Psoas muscle (tissue), 8 donors: ENCODE measurements around the gene KLHDC7A. TPM values are rescaled to one million over a fixed set of nuclear protein-coding genes. Genes with fewer than 3 reads are reported as not detected.

Experiments
- ATAC-seq, 4 donors: fragments of 200-7000 bp; cut with Tn5 transposase; one replicate each; pipeline ENCODE4 v1.9.1; 2020; ENCODE audit warnings: moderate library complexity in 3 of 4, mild to moderate bottlenecking in 2 of 4
- DNase-seq, 2 donors: peaks; one replicate each; pipeline ENCODE4 v3.0.0-alpha.2; 2020
- H3K27ac ChIP-seq: fragments of 200-600 bp; one replicate; pipeline ENCODE4 v1.8.0; 2022
- H3K27me3 ChIP-seq, 3 donors: fragments of 200-600 bp in 1 of 3; one replicate each; pipeline versions ENCODE4 v1.6.1 to v1.8.0; 2013 to 2022; ENCODE audit warnings: low read length in 2 of 3, mild to moderate bottlenecking in 2 of 3, moderate library complexity in 1 of 3; ENCODE audit not compliant: insufficient read depth in 3 of 3
- H3K36me3 ChIP-seq, 2 donors: fragments of 200-600 bp in 1 of 2; one replicate each; pipeline versions ENCODE4 v1.6.1 to v1.8.0; 2013 to 2022; ENCODE audit warnings: low read depth in 1 of 2, mild to moderate bottlenecking in 1 of 2, moderate library complexity in 1 of 2; ENCODE audit not compliant: insufficient read depth in 1 of 2
- H3K4me1 ChIP-seq: fragments of 200-600 bp; one replicate; pipeline ENCODE4 v1.8.0; 2022
- H3K4me3 ChIP-seq: fragments of 200-600 bp; one replicate; pipeline ENCODE4 v1.8.0; 2022; ENCODE audit warnings: mild to moderate bottlenecking
- H3K9me3 ChIP-seq: fragments of 200-600 bp; one replicate; pipeline ENCODE4 v1.8.0; 2022
- WGBS, 3 donors: extraction: QIAGEN DNeasy Blood & Tissue Kit; methylation state at CpG; one replicate each; pipeline versions ENCODE4 v1.1.6 to v1.1.7; 2013; 5-methylcytosine and 5-hydroxymethylcytosine counted together
- intact Hi-C, 2 donors: fragments of 100-400 bp; cut with DNase I; formaldehyde crosslinking; loops; one replicate each; pipeline versions ENCODE4 v1.11.0 to v1.14.2; 2022
- polyA plus RNA-seq, 3 donors: library from polyadenylated mRNA; stranded (reverse); fragments of 200-250 nt; gene quantifications; one replicate each; pipeline ENCODE4 v1.2.3, GENCODE V29; 2013
- total RNA-seq, 4 donors: library from RNA; stranded (reverse); fragmentation: NEBNext Ultra II Directional in 2 of 4; extraction: Animal tissue kit (Norgen Biotek cat#: 25700) in 2 of 4; gene quantifications; one replicate each; pipeline versions ENCODE4 v1.2.1 to v1.2.4, GENCODE V29; 2021 to 2023
- TF ChIP-seq, protein P1 (sequence below): fragments of 200-600 bp; IDR thresholded peaks from one replicate; pipeline ENCODE4 v1.8.0; 2022; ENCODE audit warnings: antibody characterized with exemption
- donor health status: healthy with polysubstance abuse.
- donor health status: DM: no; HTN: no; CAD: no; lungs with moderate emphysema.
- donor health status: Bipolar disorder and iron deficiency.
- donor health status: healthy.
- donor health status: DM: yes; HTN: yes; CAD: no.
- donor health status: DM: no; HTN: no; CAD: no.
- donor health status: DM: no; HTN: no; CAD: no.
- donor health status: DM: yes; HTN: yes; CAD: no.

KLHDC7A gene
- total and polyA plus RNA-seq, 7 donors: 0.01 TPM; not detected in 6

DNA sequence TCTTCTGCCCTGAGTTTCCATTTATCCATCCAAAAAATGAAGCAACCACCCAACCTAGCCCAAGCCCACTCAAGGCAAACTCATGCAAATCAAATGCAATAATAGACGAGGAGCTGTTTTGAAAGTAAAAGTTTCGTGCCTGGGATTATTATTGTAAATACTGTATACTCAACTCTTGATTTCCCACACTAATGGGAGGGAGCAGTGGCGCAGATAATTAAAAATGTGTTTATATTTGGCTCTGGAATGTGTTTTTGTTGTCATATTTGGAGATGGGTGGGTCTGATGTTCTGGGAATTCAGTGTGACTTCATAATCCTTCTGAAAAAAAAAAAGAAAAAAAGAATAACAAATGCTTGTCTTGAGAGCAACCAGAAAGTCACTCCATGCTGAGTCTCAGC lies 52.5 kb downstream of the KLHDC7A start:
- H3K27me3 ChIP-seq: peaks cover 0 to 30% (median 4%) of the 10 kb centered on the region in 3 donors

DNA sequence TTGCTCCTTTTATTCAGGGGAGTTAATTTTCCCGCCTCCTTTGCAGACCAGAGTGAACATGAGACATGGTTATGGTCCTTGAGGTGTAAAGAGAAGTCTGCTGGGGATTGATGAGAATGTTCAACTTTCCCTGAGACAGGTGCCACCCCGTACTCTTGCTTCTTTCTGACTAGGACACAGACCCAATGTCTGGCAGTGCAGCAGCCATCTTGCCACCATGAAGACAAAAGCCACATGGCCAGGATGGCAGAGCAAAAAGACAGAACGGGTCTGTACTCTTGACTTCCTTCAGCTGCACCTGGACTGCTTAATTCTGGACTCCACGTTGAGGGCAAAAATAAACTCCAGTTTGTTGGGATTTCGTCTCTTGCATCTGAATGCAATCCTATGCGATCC lies 54.1 kb downstream of the KLHDC7A start:
- ATAC-seq: no peak
- H3K27me3 ChIP-seq: peaks cover 0 to 36% (median 6%) of the 10 kb centered on the region in 3 donors

More for the DNA sequence above, 52.5 kb downstream of the KLHDC7A start:
- intact Hi-C loops: no loop called here
- Histone ChIP-seq H3K9me3 (no peaks in the 10 kb centered on the region), H3K4me3 (no peak overlapping the region), H3K4me1 (no peaks in the 10 kb centered on the region), H3K36me3 (no peaks in the 10 kb centered on the region), H3K27ac (no peak overlapping the region)
- no peak for ATAC-seq
- no peak for DNase-seq
- TF ChIP-seq, protein P1, sequence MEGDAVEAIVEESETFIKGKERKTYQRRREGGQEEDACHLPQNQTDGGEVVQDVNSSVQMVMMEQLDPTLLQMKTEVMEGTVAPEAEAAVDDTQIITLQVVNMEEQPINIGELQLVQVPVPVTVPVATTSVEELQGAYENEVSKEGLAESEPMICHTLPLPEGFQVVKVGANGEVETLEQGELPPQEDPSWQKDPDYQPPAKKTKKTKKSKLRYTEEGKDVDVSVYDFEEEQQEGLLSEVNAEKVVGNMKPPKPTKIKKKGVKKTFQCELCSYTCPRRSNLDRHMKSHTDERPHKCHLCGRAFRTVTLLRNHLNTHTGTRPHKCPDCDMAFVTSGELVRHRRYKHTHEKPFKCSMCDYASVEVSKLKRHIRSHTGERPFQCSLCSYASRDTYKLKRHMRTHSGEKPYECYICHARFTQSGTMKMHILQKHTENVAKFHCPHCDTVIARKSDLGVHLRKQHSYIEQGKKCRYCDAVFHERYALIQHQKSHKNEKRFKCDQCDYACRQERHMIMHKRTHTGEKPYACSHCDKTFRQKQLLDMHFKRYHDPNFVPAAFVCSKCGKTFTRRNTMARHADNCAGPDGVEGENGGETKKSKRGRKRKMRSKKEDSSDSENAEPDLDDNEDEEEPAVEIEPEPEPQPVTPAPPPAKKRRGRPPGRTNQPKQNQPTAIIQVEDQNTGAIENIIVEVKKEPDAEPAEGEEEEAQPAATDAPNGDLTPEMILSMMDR: no peak
- WGBS, 3 donors: 24 to 32% (median 31%) methylated on average over 3 of the region's 3 CpGs

More for the DNA sequence above, 54.1 kb downstream of the KLHDC7A start:
- WGBS, 3 donors: 74 to 79% (median 78%) methylated on average over 6 of the region's 6 CpGs
- Histone ChIP-seq H3K4me3 (no peak overlapping the region), H3K27ac (no peak overlapping the region), H3K4me1 (no peaks in the 10 kb centered on the region), H3K9me3 (no peaks in the 10 kb centered on the region), H3K36me3 (no peaks in the 10 kb centered on the region)
- TF ChIP-seq, protein P1: no peak
- intact Hi-C loops: no loop called here
- DNase-seq: no peak

Other genes with a start within 250 kb of the KLHDC7A start
- gene PAX7, start 149.9 kb downstream of the KLHDC7A start, total RNA-seq: 10 to 100 TPM in 1 of 4 donors, 1 to 10 TPM in 3; 2.6 to 11.7 (median 5.4) TPM
- 1 to 10 TPM; 1.7 to 3.3 (median 2.7) TPM for gene PAX7, start 149.9 kb downstream of the KLHDC7A start, polyA plus RNA-seq